Progenitor cell of endocrine pancreas (in vitro differentiated cells): Measurements from ENCODE around the gene IZUMO1. TPM values are rescaled to one million over a fixed set of nuclear protein-coding genes. Genes with fewer than 3 reads are reported as not detected.

Experiments
- DNase-seq: peaks from one replicate; pipeline ENCODE4 v3.0.0; 2021; ENCODE audit warnings: low spot score; ENCODE audit not compliant: unreplicated experiment
- H3K27ac Mint-ChIP-seq: 2 replicates; pipeline ENCODE4 v1.8.0; 2021; ENCODE audit warnings: mild to moderate bottlenecking, moderate library complexity, mixed read lengths
- H3K27me3 Mint-ChIP-seq: 2 replicates; pipeline ENCODE4 v1.8.0; 2021; ENCODE audit warnings: mixed read lengths
- H3K36me3 Mint-ChIP-seq: 2 replicates; pipeline ENCODE4 v1.8.0; 2022; ENCODE audit warnings: mixed read lengths; ENCODE audit not compliant: insufficient read depth
- H3K4me1 Mint-ChIP-seq: 2 replicates; pipeline ENCODE4 v1.8.0; 2021; ENCODE audit warnings: low read depth, mixed read lengths
- H3K4me3 Mint-ChIP-seq: 2 replicates; pipeline ENCODE4 v1.8.0; 2021; ENCODE audit warnings: low read depth, mild to moderate bottlenecking, moderate library complexity, mixed read lengths
- H3K9me3 Mint-ChIP-seq: 2 replicates; pipeline ENCODE4 v1.8.0; 2021; ENCODE audit warnings: low read depth, mixed read lengths
- CTCF ChIP-seq: fragments of 200-600 bp; sonication (generic); IDR thresholded peaks from one replicate; pipeline ENCODE4 v1.5.0; 2021; ENCODE audit warnings: antibody characterized with exemption, mild to moderate bottlenecking; ENCODE audit not compliant: unreplicated experiment
- total RNA-seq: library from RNA; stranded (reverse); gene quantifications from 2 replicates; pipeline ENCODE4 v1.2.1, GENCODE V29; 2021

IZUMO1 gene
- total RNA-seq, 1 donor from 2014 or later: 1.0 TPM

GRCh38 chr19:48750771-48751504 lies 4.2 kb upstream of the IZUMO1 start:
- Mint-ChIP-seq H3K9me3 (peaks cover 4% of the 10 kb centered on the region), H3K27me3 (peaks cover 12% of the 10 kb centered on the region), H3K4me1 (peaks cover 14% of the 10 kb centered on the region), H3K36me3 (peaks cover 4% of the 10 kb centered on the region), H3K4me3 (peak overlapping the region; percentile 60), H3K27ac (peak overlapping the region; percentile 45)
- DNase-seq: no peak
- no peak for TF ChIP-seq CTCF

GRCh38 chr19:48750351-48750750 lies 3.6 kb upstream of the IZUMO1 start:
- Mint-ChIP-seq H3K9me3 (peaks cover 5% of the 10 kb centered on the region), H3K27ac (no peak overlapping the region), H3K4me3 (no peak overlapping the region), H3K27me3 (peaks cover 12% of the 10 kb centered on the region), H3K4me1 (peaks cover 14% of the 10 kb centered on the region), H3K36me3 (peaks cover 4% of the 10 kb centered on the region)
- no peak for DNase-seq
- TF ChIP-seq CTCF: no peak

- no peak for DNase-seq
- Mint-ChIP-seq H3K4me3 (no peak overlapping the region), H3K4me1 (peaks cover 14% of the 10 kb centered on the region), H3K9me3 (peaks cover 5% of the 10 kb centered on the region), H3K27me3 (peaks cover 12% of the 10 kb centered on the region), H3K36me3 (peaks cover 4% of the 10 kb centered on the region), H3K27ac (no peak overlapping the region)
- TF ChIP-seq CTCF: no peak
Measured at GRCh38 chr19:48749571-48750198, 3.0 kb upstream of the IZUMO1 start.

- no peak overlapping the region for H3K4me3 Mint-ChIP-seq
- H3K27ac Mint-ChIP-seq: no peak overlapping the region
- peaks cover 4% of the 10 kb centered on the region for H3K36me3 Mint-ChIP-seq
Measured at GRCh38 chr19:48746110-48746509, 599 bp downstream of the IZUMO1 start.

More at GRCh38 chr19:48746110-48746509, 599 bp downstream of the IZUMO1 start:
- H3K9me3 Mint-ChIP-seq: peaks cover 5% of the 10 kb centered on the region
- peaks cover 25% of the 10 kb centered on the region for H3K27me3 Mint-ChIP-seq
- H3K4me1 Mint-ChIP-seq: peaks cover 1% of the 10 kb centered on the region
- DNase-seq: no peak
- no peak for TF ChIP-seq CTCF
